ENCODE data around the gene PRRT1B.

GRCh38 chr9:131523451-131524435 lies 21.6 kb upstream of the PRRT1B start:
- TF ChIP-seq, protein P1, sequence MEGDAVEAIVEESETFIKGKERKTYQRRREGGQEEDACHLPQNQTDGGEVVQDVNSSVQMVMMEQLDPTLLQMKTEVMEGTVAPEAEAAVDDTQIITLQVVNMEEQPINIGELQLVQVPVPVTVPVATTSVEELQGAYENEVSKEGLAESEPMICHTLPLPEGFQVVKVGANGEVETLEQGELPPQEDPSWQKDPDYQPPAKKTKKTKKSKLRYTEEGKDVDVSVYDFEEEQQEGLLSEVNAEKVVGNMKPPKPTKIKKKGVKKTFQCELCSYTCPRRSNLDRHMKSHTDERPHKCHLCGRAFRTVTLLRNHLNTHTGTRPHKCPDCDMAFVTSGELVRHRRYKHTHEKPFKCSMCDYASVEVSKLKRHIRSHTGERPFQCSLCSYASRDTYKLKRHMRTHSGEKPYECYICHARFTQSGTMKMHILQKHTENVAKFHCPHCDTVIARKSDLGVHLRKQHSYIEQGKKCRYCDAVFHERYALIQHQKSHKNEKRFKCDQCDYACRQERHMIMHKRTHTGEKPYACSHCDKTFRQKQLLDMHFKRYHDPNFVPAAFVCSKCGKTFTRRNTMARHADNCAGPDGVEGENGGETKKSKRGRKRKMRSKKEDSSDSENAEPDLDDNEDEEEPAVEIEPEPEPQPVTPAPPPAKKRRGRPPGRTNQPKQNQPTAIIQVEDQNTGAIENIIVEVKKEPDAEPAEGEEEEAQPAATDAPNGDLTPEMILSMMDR (IDR thresholded peaks at IDR 0.05; ENCODE audit: low read length): no peak
- no peak for TF ChIP-seq EZH2phosphoT487 (IDR thresholded peaks at IDR 0.05; ENCODE audit: low read length)
